Trophoblast cell (in vitro differentiated cells and primary cell): ENCODE results near the gene SLC16A8.

ENCODE experiments used
- DNase-seq, 2 donors: peaks; one replicate each; pipeline ENCODE4 v3.0.0-alpha.2; 2016
- H2AFZ ChIP-seq: 2 replicates; pipeline ENCODE4 v1.6.1; 2013; ENCODE audit warnings: low read length, moderate library complexity, mild to moderate bottlenecking; ENCODE audit not compliant: insufficient read depth, poor library complexity
- H2AK5ac ChIP-seq: 2 replicates; pipeline ENCODE4 v1.6.1; 2013; ENCODE audit warnings: mild to moderate bottlenecking, low read length
- H2BK120ac ChIP-seq: 2 replicates; pipeline ENCODE4 v1.6.1; 2013; ENCODE audit warnings: low read length, mild to moderate bottlenecking, moderate library complexity; ENCODE audit not compliant: insufficient read depth, poor library complexity
- H2BK12ac ChIP-seq: 2 replicates; pipeline ENCODE4 v1.6.1; 2013; ENCODE audit warnings: mild to moderate bottlenecking, low read length, moderate library complexity
- H2BK5ac ChIP-seq: 2 replicates; pipeline ENCODE4 v1.6.1; 2013; ENCODE audit warnings: low read length, low read depth, moderate library complexity, mild to moderate bottlenecking; ENCODE audit not compliant: poor library complexity
- H3K14ac ChIP-seq: 2 replicates; pipeline ENCODE4 v1.6.1; 2013; ENCODE audit warnings: mild to moderate bottlenecking, low read length
- H3K18ac ChIP-seq: 2 replicates; pipeline ENCODE4 v1.6.1; 2013; ENCODE audit warnings: mild to moderate bottlenecking, low read length
- H3K23ac ChIP-seq: 2 replicates; pipeline ENCODE4 v1.6.1; 2013; ENCODE audit warnings: low read length
- H3K27ac ChIP-seq: 2 replicates; pipeline ENCODE4 v1.5.1; 2013; ENCODE audit warnings: low read depth, mild to moderate bottlenecking, inconsistent platforms, low read length, moderate library complexity
- H3K27me3 ChIP-seq: 2 replicates; pipeline ENCODE4 v1.6.1; 2013; ENCODE audit warnings: inconsistent platforms, mild to moderate bottlenecking, low read length, moderate library complexity; ENCODE audit not compliant: insufficient read depth
- H3K36me3 ChIP-seq, 2 experiments: 1 replicate in 1 of 2; 2 replicates in 1 of 2; pipeline ENCODE4 v1.6.1; 2013; ENCODE audit warnings: low read length in 2 of 2, mild to moderate bottlenecking in 2 of 2, moderate library complexity in 1 of 2; ENCODE audit not compliant: insufficient read depth in 2 of 2, control insufficient read depth in 1 of 2
- H3K4ac ChIP-seq: 2 replicates; pipeline ENCODE4 v1.6.1; 2013; ENCODE audit warnings: low read depth, mild to moderate bottlenecking, low read length, moderate library complexity
- H3K4me1 ChIP-seq, 2 experiments: 1 replicate in 1 of 2; 2 replicates in 1 of 2; pipeline ENCODE4 v1.6.1; 2013; ENCODE audit warnings: low read length in 2 of 2, mild to moderate bottlenecking in 2 of 2, moderate library complexity in 1 of 2; ENCODE audit not compliant: insufficient read depth in 2 of 2, control insufficient read depth in 1 of 2
- H3K4me2 ChIP-seq: 2 replicates; pipeline ENCODE4 v1.6.1; 2013; ENCODE audit warnings: inconsistent platforms, mild to moderate bottlenecking, low read length, moderate library complexity
- H3K4me3 ChIP-seq: 2 replicates; pipeline ENCODE4 v1.5.1; 2013; ENCODE audit warnings: mild to moderate bottlenecking, low read depth, low read length, inconsistent platforms
- H3K79me1 ChIP-seq: one replicate; pipeline ENCODE4 v1.6.1; 2013; ENCODE audit warnings: low read length
- H3K79me2 ChIP-seq: 2 replicates; pipeline ENCODE4 v1.6.1; 2013; ENCODE audit warnings: low read length, mild to moderate bottlenecking; ENCODE audit not compliant: control insufficient read depth, insufficient read depth, poor library complexity
- H3K9ac ChIP-seq: 2 replicates; pipeline ENCODE4 v1.6.1; 2013; ENCODE audit warnings: mild to moderate bottlenecking, low read length
- H3K9me3 ChIP-seq: 2 replicates; pipeline ENCODE4 v1.6.1; 2013; ENCODE audit warnings: low read depth, mild to moderate bottlenecking, control low read depth, inconsistent platforms, low read length; ENCODE audit not compliant: insufficient read depth
- H4K12ac ChIP-seq: 2 replicates; pipeline ENCODE4 v1.6.1; 2013; ENCODE audit warnings: low read depth, mild to moderate bottlenecking, low read length, moderate library complexity
- H4K8ac ChIP-seq: 2 replicates; pipeline ENCODE4 v1.6.1; 2013; ENCODE audit warnings: low read depth, mild to moderate bottlenecking, low read length, moderate library complexity
- H4K91ac ChIP-seq: one replicate; pipeline ENCODE4 v1.6.1; 2013; ENCODE audit warnings: low read depth, mild to moderate bottlenecking, low read length, moderate library complexity
- WGBS: extraction: QIAGEN DNeasy Blood & Tissue Kit; methylation state at CpG from one replicate; pipeline ENCODE4 v1.1.7; 2013; ENCODE audit warnings: missing lambda C conversion rate; ENCODE audit not compliant: insufficient read length, insufficient coverage; ENCODE audit errors: extremely low coverage; 5-methylcytosine and 5-hydroxymethylcytosine counted together

The SLC16A8 gene

DNA sequence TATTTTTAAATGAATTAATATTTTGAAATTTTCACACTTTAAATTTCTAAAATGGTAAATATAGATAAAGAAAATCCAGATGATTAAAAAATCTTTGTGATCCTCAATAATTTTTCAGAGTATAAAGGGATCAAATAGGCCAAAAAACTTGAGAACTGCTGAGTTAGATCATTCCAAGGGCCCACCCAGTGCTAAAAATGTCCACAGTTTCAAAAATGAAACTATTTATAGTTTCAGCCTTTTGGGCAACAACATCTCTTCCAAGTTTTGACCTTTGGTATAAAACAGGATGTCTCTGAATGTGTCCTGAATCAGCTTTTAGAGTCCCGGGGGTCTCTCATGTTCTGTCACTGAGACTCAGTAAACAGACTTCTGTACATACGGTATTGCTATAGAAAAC lies 47.4 kb upstream of the SLC16A8 start:
- H2AK5ac ChIP-seq = no peak overlapping the region
- H4K8ac ChIP-seq = no peak overlapping the region
- no peaks in the 10 kb centered on the region for H3K27me3 ChIP-seq
- H3K79me1 ChIP-seq = peaks cover 2% of the 10 kb centered on the region
- H3K18ac ChIP-seq = no peak overlapping the region
- no peak overlapping the region for H3K4me2 ChIP-seq
- H2BK5ac ChIP-seq = no peak overlapping the region
- peaks cover 0 to 4% of the 10 kb centered on the region in 2 experiments for H3K36me3 ChIP-seq
- peaks cover 3% of the 10 kb centered on the region for H3K9me3 ChIP-seq
- no peak overlapping the region for H2AFZ ChIP-seq
- H3K9ac ChIP-seq = no peak overlapping the region
- H3K4me3 ChIP-seq = no peak overlapping the region
- H4K12ac ChIP-seq = no peak overlapping the region
- no peak overlapping the region for H4K91ac ChIP-seq
- H3K4ac ChIP-seq = no peak overlapping the region
- H2BK12ac ChIP-seq = no peak overlapping the region
- H3K27ac ChIP-seq = no peak overlapping the region
- H3K79me2 ChIP-seq = no peaks in the 10 kb centered on the region
- no CpG with 5 or more reads among the region's 2 CpGs for WGBS
- no peak overlapping the region for H2BK120ac ChIP-seq
- H3K23ac ChIP-seq = no peak overlapping the region
- DNase-seq = no peak
- no peak overlapping the region for H3K14ac ChIP-seq
- peaks cover 3 to 6% of the 10 kb centered on the region in 2 experiments for H3K4me1 ChIP-seq

DNA sequence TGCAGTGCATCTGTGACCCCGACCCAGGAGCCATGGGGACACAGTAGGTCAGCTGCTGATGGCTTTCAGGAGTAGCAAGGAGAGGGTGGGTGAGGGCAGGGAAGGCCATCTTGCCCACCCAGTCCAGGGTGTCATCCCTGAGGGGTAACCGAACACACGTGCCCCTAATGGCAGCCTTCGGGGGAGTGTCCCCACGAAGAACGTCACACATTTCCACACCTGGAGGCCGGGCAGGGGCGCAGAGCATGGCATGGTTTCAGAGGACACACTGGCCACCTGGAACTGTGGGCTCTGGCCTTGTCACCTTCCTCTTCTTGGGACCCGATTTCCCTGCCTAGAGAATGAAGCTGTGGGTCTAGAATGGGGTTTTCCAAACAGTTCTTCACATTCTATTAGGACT lies 45.9 kb upstream of the SLC16A8 start:
- no peak overlapping the region for H3K27ac ChIP-seq
- H3K36me3 ChIP-seq = peaks cover 0 to 4% of the 10 kb centered on the region in 2 experiments
- no peak overlapping the region for H3K4me2 ChIP-seq
- no peak overlapping the region for H3K14ac ChIP-seq
- WGBS = no CpG with 5 or more reads among the region's 9 CpGs
- H3K4ac ChIP-seq = no peak overlapping the region
- no peak overlapping the region for H3K9ac ChIP-seq
- H2BK120ac ChIP-seq = no peak overlapping the region
- DNase-seq = no peak
- no peak overlapping the region for H2BK5ac ChIP-seq
- H2AFZ ChIP-seq = no peak overlapping the region
- H2BK12ac ChIP-seq = no peak overlapping the region
- no peak overlapping the region for H3K4me3 ChIP-seq
- H3K27me3 ChIP-seq = no peaks in the 10 kb centered on the region
- no peak overlapping the region for H3K23ac ChIP-seq
- H2AK5ac ChIP-seq = no peak overlapping the region
- H3K79me1 ChIP-seq = no peaks in the 10 kb centered on the region
- H3K9me3 ChIP-seq = peaks cover 6% of the 10 kb centered on the region
- no peak overlapping the region for H4K8ac ChIP-seq
- H3K79me2 ChIP-seq = no peaks in the 10 kb centered on the region
- H3K18ac ChIP-seq = no peak overlapping the region
- H4K12ac ChIP-seq = no peak overlapping the region
- no peak overlapping the region for H4K91ac ChIP-seq
- no peaks in the 10 kb centered on the region for H3K4me1 ChIP-seq

DNA sequence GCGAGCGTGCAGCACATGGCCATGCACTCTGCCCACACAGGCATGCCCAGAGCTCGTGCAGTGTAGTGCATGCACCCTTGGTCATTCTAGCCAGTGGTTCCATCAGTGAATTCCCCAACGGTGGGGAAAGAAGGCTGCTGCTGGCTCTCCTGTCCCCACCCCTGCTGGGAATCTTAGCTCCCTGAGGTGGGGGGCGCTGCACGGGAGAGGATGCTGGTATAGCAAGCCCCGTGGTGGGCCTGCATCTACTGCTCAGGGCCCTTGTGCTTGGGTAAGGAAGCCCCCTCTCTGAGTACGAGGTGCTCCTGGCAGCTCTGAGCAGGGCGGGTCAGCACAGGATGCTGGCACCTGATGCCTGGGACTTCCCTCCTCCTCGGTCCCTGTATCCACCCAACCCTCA lies 45.0 kb upstream of the SLC16A8 start:
- DNase-seq = no peak
- H2BK12ac ChIP-seq = no peak overlapping the region
- no peak overlapping the region for H3K4me2 ChIP-seq
- no peak overlapping the region for H2BK120ac ChIP-seq
- no peak overlapping the region for H3K27ac ChIP-seq
- no peaks in the 10 kb centered on the region for H3K79me2 ChIP-seq
- H4K91ac ChIP-seq = no peak overlapping the region
- H3K9ac ChIP-seq = no peak overlapping the region
- H2AFZ ChIP-seq = no peak overlapping the region
- no peak overlapping the region for H3K4ac ChIP-seq
- H2BK5ac ChIP-seq = no peak overlapping the region
- H3K14ac ChIP-seq = no peak overlapping the region
- no peak overlapping the region for H4K12ac ChIP-seq
- H3K4me3 ChIP-seq = no peak overlapping the region
- no peak overlapping the region for H3K18ac ChIP-seq
- no peaks in the 10 kb centered on the region for H3K79me1 ChIP-seq
- H3K27me3 ChIP-seq = no peaks in the 10 kb centered on the region
- peaks cover 6% of the 10 kb centered on the region for H3K9me3 ChIP-seq
- peaks cover 0 to 4% of the 10 kb centered on the region in 2 experiments for H3K36me3 ChIP-seq
- no peak overlapping the region for H3K23ac ChIP-seq
- no peak overlapping the region for H2AK5ac ChIP-seq
- H4K8ac ChIP-seq = no peak overlapping the region
- peaks cover 4% of the 10 kb centered on the region in 2 experiments for H3K4me1 ChIP-seq
- no CpG with 5 or more reads among the region's 10 CpGs for WGBS

DNA sequence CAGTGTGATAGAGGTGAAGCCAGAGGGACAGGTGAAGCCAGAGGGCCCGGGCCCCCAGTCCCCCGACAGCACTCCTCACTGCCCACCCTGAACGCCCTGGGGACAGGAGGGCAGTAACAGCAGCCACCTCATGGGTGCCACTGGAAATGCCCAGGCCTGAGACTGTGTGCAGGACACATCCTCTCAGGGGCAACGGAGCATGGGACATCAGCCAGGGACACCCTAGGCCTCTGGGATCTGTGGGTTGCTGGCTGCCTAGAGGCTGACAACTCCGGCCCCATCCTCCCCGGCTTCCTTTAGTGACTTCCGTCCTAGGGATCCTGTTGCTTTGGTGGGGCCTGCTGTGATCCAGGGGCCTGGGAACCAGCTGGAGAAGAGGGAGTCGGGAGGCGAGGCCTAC lies 43.9 kb upstream of the SLC16A8 start:
- no peak overlapping the region for H3K18ac ChIP-seq
- H3K14ac ChIP-seq = no peak overlapping the region
- WGBS = no CpG with 5 or more reads among the region's 9 CpGs

More for the DNA sequence above, 43.9 kb upstream of the SLC16A8 start:
- Histone ChIP-seq H3K9ac (no peak overlapping the region), H3K79me2 (no peaks in the 10 kb centered on the region), H3K4me3 (no peak overlapping the region), H3K9me3 (peaks cover 3% of the 10 kb centered on the region), H4K8ac (no peak overlapping the region), H3K79me1 (no peaks in the 10 kb centered on the region), H3K23ac (no peak overlapping the region), H3K27me3 (no peaks in the 10 kb centered on the region), H3K4me1 (peaks cover 4% of the 10 kb centered on the region in 2 experiments), H3K4ac (no peak overlapping the region), H2BK12ac (no peak overlapping the region), H3K4me2 (no peak overlapping the region), H2AFZ (no peak overlapping the region), H2AK5ac (no peak overlapping the region), H3K36me3 (peaks cover 0 to 4% of the 10 kb centered on the region in 2 experiments), H3K27ac (no peak overlapping the region), H2BK120ac (no peak overlapping the region), H4K12ac (no peak overlapping the region), H2BK5ac (no peak overlapping the region), H4K91ac (no peak overlapping the region)
- no peak for DNase-seq
